Bone marrow (tissue), 2 donors: ENCODE data around the gene UVRAG.
A peak's percentile ranks its signal among the peaks of the same experiment; 100 is the strongest.
"Not testable (repeated sequence)": the region's sequence is repeated elsewhere in the genome, so short reads cannot be mapped to it uniquely, and the experiment has no call there.

Experiments used
- DNase-seq, 2 donors: peaks; one replicate each; lab custom pipeline; 2025; lab: John Stamatoyannopoulos, UW

The UVRAG gene

GRCh38 chr11:75845324-75845723 lies 30.3 kb downstream of the UVRAG start:
- DNase-seq: no peak

GRCh38 chr11:75849894-75850293 lies 34.9 kb downstream of the UVRAG start:
- DNase-seq: no peak

GRCh38 chr11:75850787-75851186 lies 35.8 kb downstream of the UVRAG start:
- DNase-seq: peak in 1 of 2 donors; percentile 39

GRCh38 chr11:75851203-75851602 lies 36.2 kb downstream of the UVRAG start:
- no peak for DNase-seq

- DNase-seq: no peak
Observed at GRCh38 chr11:75852406-75853017, 37.5 kb downstream of the UVRAG start.

- not testable (repeated sequence) for DNase-seq
Observed at GRCh38 chr11:75853563-75853962, 38.6 kb downstream of the UVRAG start.

GRCh38 chr11:75853971-75854370 lies 39.0 kb downstream of the UVRAG start:
- DNase-seq: no peak

- no peak for DNase-seq
Observed at GRCh38 chr11:75855206-75855605, 40.2 kb downstream of the UVRAG start.

GRCh38 chr11:75856912-75857311 lies 41.9 kb downstream of the UVRAG start:
- no peak for DNase-seq

- no peak for DNase-seq
Observed at GRCh38 chr11:75858042-75858441, 43.0 kb downstream of the UVRAG start.

GRCh38 chr11:75858613-75859012 lies 43.6 kb downstream of the UVRAG start:
- DNase-seq: no peak

GRCh38 chr11:75859614-75860013 lies 44.6 kb downstream of the UVRAG start:
- DNase-seq: no peak

- DNase-seq: no peak
Observed at GRCh38 chr11:75862437-75862836, 47.4 kb downstream of the UVRAG start.

- peak in 1 of 2 donors; percentile 26 for DNase-seq
Observed at GRCh38 chr11:75867778-75868374, 52.9 kb downstream of the UVRAG start.

GRCh38 chr11:75868990-75869389 lies 54.0 kb downstream of the UVRAG start:
- no peak for DNase-seq

- no peak for DNase-seq
Observed at GRCh38 chr11:75869661-75870455, 54.8 kb downstream of the UVRAG start.

- DNase-seq: no peak
Observed at GRCh38 chr11:75872887-75873416, 57.9 kb downstream of the UVRAG start.

GRCh38 chr11:75873417-75874221 lies 58.6 kb downstream of the UVRAG start:
- peak in 1 of 2 donors; percentile 58 for DNase-seq

GRCh38 chr11:75874684-75875341 lies 59.8 kb downstream of the UVRAG start:
- no peak for DNase-seq

- DNase-seq: not testable (repeated sequence)
Observed at GRCh38 chr11:75877327-75877726, 62.3 kb downstream of the UVRAG start.

- DNase-seq: not testable (repeated sequence)
Observed at GRCh38 chr11:75877931-75878330, 62.9 kb downstream of the UVRAG start.
